BLaER1 (cell line): ENCODE results near the gene HOXC5.

Experiments
- H3K27ac ChIP-seq: shearing (Covaris generic); formaldehyde crosslinking; 2 replicates; pipeline ENCODE4 v1.8.1; 2022
- H3K27me3 ChIP-seq: shearing (Covaris generic); formaldehyde crosslinking; 2 replicates; pipeline ENCODE4 v1.8.1; 2022
- H3K36me3 ChIP-seq: shearing (Covaris generic); formaldehyde crosslinking; 2 replicates; pipeline ENCODE4 v1.8.1; 2022
- H3K4me1 ChIP-seq: shearing (Covaris generic); formaldehyde crosslinking; 2 replicates; pipeline ENCODE4 v1.8.1; 2022
- H3K4me2 ChIP-seq: shearing (Covaris generic); formaldehyde crosslinking; 2 replicates; pipeline ENCODE4 v1.8.1; 2022
- H3K4me3 ChIP-seq: shearing (Covaris generic); formaldehyde crosslinking; 2 replicates; pipeline ENCODE4 v1.8.1; 2022
- H3K9ac ChIP-seq: shearing (Covaris generic); formaldehyde crosslinking; 2 replicates; pipeline ENCODE4 v1.8.1; 2022
- H3K9me3 ChIP-seq: shearing (Covaris generic); formaldehyde crosslinking; 2 replicates; pipeline ENCODE4 v1.8.1; 2022
- H4K20me1 ChIP-seq: shearing (Covaris generic); formaldehyde crosslinking; 2 replicates; pipeline ENCODE4 v1.8.1; 2022
- Cebpa-rat ChIP-seq: shearing (Covaris generic); IDR thresholded peaks from 2 replicates; pipeline ENCODE4 v1.8.1; 2022

Gene HOXC5

DNA sequence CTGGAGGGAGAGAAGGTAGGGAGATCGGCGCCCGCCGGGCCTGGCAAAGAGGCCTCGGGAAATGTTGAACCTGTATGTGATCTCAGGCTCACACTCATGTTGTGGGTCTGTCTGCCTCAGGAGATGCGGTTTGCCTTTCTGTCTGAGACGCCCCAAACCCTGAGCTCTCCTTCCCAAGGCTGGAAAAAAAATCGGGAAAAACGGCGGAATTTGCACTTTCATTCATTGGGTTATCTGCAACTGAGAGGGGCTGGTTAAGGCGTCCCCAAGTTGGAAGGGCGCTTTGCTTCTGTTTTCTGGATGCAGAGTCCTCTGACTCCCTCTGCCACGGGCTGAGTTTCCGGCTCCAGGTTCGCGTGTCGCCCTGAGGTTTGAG is 37.9 kb upstream of the HOXC5 start:
- Histone ChIP-seq H3K36me3 (no peaks in the 10 kb centered on the region), H3K27ac (no peak overlapping the region), H3K9ac (no peak overlapping the region), H3K4me1 (no peaks in the 10 kb centered on the region), H3K4me3 (no peak overlapping the region), H3K4me2 (no peak overlapping the region), H4K20me1 (peaks cover 98% of the 10 kb centered on the region), H3K9me3 (no peaks in the 10 kb centered on the region), H3K27me3 (peaks cover 100% of the 10 kb centered on the region)
- TF ChIP-seq Cebpa-rat = no peak

DNA sequence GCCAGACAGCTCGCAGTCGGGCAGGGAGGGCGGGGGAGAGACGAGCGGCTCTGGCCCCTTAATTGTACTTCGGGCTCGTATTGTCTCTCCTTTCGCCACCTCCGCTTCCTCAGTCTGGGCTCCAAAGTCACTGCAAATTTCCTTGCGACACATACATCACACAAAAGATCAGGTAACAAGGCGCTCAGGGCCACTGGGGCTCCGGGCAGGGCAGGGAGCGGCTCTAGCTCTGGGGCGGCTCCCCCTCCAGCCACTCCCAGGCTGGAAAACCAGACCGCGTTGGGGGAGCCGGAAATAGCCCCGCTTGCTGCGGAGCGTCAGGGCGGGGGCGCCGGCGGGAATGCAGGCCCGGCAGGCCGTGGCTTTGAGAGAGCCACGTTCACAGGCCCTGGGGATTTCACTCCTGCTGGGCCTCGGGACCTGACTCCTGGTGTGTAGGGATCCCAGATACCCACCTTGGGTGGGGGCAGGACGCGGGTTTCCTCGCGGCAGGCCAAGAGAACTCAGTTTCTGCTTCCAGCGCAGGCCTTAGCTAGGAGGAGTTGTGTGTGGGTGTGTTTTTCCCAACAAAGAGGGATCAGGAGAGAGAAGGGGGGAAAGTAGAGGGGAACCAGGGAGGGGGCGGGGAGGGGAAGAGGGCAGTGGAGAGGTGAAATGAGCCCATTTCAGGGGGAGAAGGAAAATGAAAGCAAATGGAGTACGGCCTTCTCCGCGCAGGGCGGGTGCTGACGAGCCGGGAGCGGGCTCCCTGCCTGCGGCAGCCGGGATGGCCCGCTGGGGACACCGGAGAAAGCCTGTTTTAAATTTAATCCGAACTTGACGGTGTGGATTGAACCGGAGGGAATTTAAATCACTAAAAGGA is 37.2 kb upstream of the HOXC5 start:
- Histone ChIP-seq H3K4me3 (no peak overlapping the region), H3K9ac (no peak overlapping the region), H3K4me2 (peak overlapping the region; percentile 37; the same call in 1 of the 2 replicates), H3K9me3 (peaks cover 5% of the 10 kb centered on the region; the same call in 1 of the 2 replicates), H3K27ac (no peak overlapping the region), H3K4me1 (no peaks in the 10 kb centered on the region), H4K20me1 (peaks cover 98% of the 10 kb centered on the region), H3K27me3 (peaks cover 100% of the 10 kb centered on the region), H3K36me3 (no peaks in the 10 kb centered on the region)
- no peak for TF ChIP-seq Cebpa-rat

DNA sequence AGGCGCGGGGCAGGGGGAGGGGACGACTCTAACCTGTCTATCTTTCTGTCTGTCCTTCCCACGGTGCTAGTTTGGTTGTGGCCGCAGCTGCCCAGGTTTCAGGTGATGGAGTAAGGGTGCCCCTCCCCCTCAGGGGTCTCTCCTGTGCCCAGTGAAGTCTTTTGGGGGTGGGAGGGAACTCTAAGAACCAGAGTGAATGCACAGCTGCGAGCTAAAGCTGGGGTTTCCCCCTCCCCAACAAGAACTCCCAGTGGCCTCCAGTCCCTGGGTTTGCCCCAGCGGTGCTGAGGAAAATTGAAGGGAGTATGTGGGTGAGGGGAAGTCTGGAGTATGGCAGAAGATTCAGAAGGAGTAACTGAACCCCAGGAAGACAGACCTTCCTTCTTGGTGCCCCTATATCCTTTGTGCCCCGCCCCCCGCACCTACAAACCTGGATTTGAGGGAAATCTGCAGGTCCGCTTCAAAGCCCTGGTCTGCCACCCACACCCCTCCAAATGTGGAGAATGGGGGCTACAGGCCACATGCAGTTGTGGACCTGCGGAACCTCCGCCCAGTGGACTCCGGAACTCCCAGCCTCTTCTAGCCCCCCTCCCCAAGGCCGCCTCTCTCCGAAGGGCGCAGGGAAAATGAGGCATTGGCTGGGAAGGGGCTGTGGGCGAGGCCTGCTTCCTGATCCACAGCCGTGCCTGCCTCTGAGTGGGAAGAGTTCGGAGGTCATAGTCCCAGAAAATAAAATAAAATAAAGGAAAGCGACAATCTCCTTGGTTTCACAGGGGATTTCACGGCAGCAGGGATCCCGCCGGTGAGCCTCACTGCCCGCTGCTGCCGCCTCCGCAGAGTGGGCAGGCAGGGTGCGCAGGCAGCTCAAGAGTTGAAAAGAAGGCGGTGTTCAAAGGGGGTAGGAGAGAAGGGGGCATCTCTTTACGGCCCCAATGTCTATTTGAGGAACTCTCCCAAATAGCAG is 36.3 kb upstream of the HOXC5 start:
- H3K4me2 ChIP-seq = peak overlapping the region; percentile 37; the same call in 1 of the 2 replicates
- no peak overlapping the region for H3K27ac ChIP-seq
- no peaks in the 10 kb centered on the region for H3K4me1 ChIP-seq
- H3K4me3 ChIP-seq = no peak overlapping the region
- no peaks in the 10 kb centered on the region for H3K36me3 ChIP-seq
- no peak overlapping the region for H3K9ac ChIP-seq
- peaks cover 5% of the 10 kb centered on the region; the same call in 1 of the 2 replicates for H3K9me3 ChIP-seq
- peaks cover 100% of the 10 kb centered on the region for H3K27me3 ChIP-seq
- H4K20me1 ChIP-seq = peaks cover 98% of the 10 kb centered on the region
- TF ChIP-seq Cebpa-rat = no peak

DNA sequence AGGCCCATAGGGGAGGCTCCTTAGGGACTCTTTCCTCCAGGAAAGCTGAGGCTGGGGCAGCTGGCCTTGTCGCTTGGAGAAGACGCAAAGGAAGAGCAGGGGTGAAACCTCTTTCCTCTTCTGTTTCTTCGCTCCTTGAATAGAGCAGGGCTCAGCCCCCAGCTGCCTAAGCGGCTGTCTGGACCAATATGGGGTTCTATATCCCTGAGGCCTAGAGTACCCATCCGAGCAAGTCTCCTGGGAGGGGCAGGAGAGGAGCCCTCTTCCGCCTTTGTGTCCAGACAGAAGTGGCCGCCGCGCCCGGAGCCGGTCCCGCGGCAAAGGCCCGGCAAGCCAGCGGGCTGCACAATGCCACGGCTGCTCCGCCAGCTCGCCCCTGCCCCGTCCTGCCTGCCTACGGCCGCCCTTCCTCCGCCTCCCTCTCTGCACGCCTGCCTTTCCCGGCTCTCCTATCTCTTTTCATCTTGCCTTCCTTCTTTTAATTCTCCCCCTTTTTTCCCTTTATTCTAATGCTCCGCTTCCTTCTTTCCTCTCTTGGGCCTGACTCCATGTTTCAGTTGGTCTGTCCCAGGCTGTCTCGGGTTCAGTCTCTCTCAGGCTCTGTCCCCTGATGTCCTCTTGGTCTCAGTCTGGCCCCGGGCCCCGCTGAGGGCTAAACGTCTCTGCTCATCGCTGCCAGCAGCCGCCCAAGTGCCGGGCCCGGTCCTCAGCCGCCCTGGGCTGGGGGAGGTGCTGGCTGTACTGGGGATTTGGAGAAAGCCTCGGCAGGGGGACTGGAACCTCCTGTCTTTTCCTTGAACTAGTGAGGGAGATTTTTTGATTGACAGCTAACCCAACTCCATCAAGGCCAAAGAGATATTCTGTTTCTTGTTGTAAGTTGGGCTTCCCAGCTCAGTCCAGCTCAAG is 35.4 kb upstream of the HOXC5 start:
- Histone ChIP-seq H3K4me1 (no peaks in the 10 kb centered on the region), H3K4me2 (no peak overlapping the region), H3K27ac (no peak overlapping the region), H3K36me3 (no peaks in the 10 kb centered on the region), H4K20me1 (peaks cover 98% of the 10 kb centered on the region), H3K9ac (no peak overlapping the region), H3K4me3 (no peak overlapping the region), H3K9me3 (peaks cover 5% of the 10 kb centered on the region; the same call in 1 of the 2 replicates), H3K27me3 (peaks cover 100% of the 10 kb centered on the region)
- TF ChIP-seq Cebpa-rat = no peak

DNA sequence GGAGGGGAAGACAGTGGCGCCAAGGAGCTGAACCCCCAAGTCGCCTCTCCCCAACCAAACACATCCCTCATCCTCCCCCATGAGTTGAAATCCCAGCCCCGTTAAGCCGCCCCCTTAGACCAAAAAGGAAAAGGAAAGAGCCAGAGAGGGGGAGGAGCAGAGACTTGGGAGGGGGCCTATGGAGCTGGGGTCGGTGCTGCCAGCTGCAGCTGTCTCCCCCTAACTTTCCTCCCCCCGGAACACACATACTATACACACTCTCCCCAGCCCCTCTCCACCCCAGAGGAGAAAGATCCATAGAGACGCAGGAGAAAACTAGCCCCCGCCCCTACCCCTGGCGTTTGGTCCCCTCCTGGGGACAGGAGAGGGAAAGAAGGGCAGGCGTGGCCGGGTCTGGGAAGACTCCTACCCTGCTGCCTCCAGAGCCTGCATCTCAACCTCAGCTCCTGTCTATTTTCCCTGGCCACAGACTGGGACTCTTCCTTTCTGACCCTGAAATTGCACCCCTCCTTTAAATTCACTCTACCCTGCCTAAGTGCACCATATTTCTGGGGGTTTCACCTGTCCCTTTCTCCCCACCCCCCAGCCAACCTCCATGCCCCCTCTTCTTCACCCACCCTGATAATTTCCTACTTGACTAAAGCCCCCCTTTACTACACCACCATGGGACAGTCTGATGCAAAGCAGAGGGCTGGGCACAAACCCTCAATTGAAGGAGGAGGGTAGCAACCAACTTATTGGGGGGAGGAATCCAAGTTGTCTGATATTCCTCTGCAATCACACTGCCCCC is 34.5 kb upstream of the HOXC5 start:
- no peaks in the 10 kb centered on the region for H3K4me1 ChIP-seq
- peaks cover 97% of the 10 kb centered on the region for H4K20me1 ChIP-seq
- H3K27ac ChIP-seq = no peak overlapping the region
- no peak overlapping the region for H3K4me3 ChIP-seq
- TF ChIP-seq Cebpa-rat = no peak
- no peak overlapping the region for H3K9ac ChIP-seq
- H3K4me2 ChIP-seq = no peak overlapping the region
- H3K27me3 ChIP-seq = peaks cover 100% of the 10 kb centered on the region
- H3K36me3 ChIP-seq = no peaks in the 10 kb centered on the region
- peaks cover 5% of the 10 kb centered on the region; the same call in 1 of the 2 replicates for H3K9me3 ChIP-seq

DNA sequence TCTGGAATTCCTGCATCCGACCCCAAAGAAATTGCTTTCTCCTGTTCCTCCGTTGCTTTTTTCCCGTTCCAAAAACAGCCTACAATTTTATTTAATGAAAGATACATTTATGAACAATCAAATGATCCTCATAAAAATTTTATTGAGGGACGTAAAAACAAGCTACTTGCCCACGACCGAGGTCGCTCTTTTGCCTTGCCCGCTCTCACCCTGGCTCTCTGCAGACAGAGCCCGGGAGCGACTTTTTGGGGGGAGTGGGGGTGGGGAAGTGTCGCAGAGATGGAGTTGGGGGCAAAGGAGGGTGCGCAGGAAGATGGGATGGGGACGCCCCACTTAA is 34.0 kb upstream of the HOXC5 start:
- H3K4me2 ChIP-seq = no peak overlapping the region
- H3K9ac ChIP-seq = no peak overlapping the region
- H3K27ac ChIP-seq = no peak overlapping the region
- H3K9me3 ChIP-seq = peaks cover 5% of the 10 kb centered on the region; the same call in 1 of the 2 replicates
- peaks cover 96% of the 10 kb centered on the region for H4K20me1 ChIP-seq
- no peaks in the 10 kb centered on the region for H3K36me3 ChIP-seq
- H3K4me3 ChIP-seq = no peak overlapping the region
- no peak for TF ChIP-seq Cebpa-rat
- H3K27me3 ChIP-seq = peaks cover 100% of the 10 kb centered on the region
- H3K4me1 ChIP-seq = no peaks in the 10 kb centered on the region

DNA sequence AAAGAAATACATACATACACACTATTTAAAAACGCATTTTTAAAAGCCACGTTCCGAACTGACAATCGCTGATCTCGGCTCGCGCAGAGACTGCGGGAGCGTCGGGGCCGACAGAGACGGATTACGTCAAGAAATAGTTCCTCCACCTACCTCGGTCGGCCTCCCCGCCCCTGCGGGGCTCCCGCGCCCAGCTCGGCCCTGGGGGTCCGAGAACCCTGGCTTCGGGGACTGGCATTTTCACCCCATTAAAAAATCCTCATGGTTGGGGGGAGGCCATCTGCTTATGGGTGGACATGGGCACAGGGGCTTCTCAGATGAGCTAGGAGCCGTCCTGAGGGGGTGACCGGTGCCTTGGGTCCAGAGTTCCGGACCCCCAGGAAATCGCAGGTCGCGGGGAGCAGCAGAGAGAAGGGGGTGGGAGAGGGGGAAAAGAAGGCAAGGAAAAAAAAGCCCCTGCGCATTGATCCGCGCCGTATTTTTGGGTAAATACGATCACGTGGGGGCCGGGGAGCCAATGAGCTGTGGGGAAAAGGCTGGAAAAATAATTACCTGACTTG is 33.2 kb upstream of the HOXC5 start:
- Histone ChIP-seq H3K4me2 (no peak overlapping the region), H3K4me1 (no peaks in the 10 kb centered on the region), H4K20me1 (peaks cover 96% of the 10 kb centered on the region), H3K27me3 (peaks cover 100% of the 10 kb centered on the region), H3K9me3 (peaks cover 5% of the 10 kb centered on the region; the same call in 1 of the 2 replicates), H3K36me3 (no peaks in the 10 kb centered on the region), H3K4me3 (no peak overlapping the region), H3K27ac (no peak overlapping the region), H3K9ac (no peak overlapping the region)
- TF ChIP-seq Cebpa-rat = no peak
